ENCODE data around the gene DFFB.
A peak's percentile ranks its signal among the peaks of the same experiment; 100 is the strongest.
"Not testable (repeated sequence)": the region's sequence is repeated elsewhere in the genome, so short reads cannot be mapped to it uniquely, and the experiment has no call there.

DFFB gene, protein sequence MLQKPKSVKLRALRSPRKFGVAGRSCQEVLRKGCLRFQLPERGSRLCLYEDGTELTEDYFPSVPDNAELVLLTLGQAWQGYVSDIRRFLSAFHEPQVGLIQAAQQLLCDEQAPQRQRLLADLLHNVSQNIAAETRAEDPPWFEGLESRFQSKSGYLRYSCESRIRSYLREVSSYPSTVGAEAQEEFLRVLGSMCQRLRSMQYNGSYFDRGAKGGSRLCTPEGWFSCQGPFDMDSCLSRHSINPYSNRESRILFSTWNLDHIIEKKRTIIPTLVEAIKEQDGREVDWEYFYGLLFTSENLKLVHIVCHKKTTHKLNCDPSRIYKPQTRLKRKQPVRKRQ

DNA sequence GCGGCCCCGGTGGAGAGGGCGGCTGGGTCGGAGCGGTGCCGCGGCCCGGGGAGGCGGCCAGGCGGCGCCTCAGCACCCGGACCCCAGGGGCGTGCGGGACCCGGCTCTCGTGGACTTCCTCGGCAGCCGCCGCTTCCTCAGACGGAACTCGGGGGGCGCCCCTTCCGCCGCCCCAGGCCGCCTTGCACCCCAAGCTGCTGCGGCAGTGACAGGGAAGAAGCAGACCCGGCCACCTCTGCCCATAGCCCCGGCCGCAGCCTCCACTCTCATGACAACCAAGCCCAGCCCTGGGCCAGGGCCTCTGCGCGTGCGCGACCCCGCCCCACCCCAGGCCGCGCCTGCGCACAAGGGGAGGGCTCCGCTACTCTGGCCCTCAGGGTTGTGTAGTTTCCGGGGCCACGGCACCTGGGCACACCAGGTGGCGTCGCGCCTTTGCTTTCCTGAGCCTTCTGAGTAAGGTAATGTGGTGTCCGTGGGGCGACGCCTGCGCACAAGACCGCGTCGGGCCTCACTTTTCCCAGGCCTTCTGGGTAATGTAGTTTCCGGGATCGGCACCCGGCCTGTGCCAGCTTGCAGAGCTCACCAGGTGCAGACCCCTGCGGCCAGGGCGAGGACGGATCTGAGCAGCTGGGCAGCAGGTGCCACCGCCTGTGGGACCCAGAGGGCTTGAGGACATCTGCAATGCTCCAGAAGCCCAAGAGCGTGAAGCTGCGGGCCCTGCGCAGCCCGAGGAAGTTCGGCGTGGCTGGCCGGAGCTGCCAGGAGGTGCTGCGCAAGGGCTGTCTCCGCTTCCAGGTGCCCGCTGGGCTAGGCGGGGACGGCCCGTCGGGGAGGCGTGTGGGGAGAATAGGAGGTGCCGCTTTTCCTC, at the start of gene DFFB, which contains the start of gene CEP104:
Gene DFFB, plus strand, starts transcription at position 554 of the 868 bp plus-strand sequence. Its CDS starts 128 bp downstream, at position 682.
Gene CEP104, minus strand, starts transcription at position 289 of the 868 bp plus-strand sequence. CDS start 4,804 bp downstream, outside the sequence.
- H3K27ac ChIP-seq = peak within 1 kb of the TSS; percentile 93
- TF ChIP-seq, protein P1, sequence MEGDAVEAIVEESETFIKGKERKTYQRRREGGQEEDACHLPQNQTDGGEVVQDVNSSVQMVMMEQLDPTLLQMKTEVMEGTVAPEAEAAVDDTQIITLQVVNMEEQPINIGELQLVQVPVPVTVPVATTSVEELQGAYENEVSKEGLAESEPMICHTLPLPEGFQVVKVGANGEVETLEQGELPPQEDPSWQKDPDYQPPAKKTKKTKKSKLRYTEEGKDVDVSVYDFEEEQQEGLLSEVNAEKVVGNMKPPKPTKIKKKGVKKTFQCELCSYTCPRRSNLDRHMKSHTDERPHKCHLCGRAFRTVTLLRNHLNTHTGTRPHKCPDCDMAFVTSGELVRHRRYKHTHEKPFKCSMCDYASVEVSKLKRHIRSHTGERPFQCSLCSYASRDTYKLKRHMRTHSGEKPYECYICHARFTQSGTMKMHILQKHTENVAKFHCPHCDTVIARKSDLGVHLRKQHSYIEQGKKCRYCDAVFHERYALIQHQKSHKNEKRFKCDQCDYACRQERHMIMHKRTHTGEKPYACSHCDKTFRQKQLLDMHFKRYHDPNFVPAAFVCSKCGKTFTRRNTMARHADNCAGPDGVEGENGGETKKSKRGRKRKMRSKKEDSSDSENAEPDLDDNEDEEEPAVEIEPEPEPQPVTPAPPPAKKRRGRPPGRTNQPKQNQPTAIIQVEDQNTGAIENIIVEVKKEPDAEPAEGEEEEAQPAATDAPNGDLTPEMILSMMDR (conservative IDR thresholded peaks at IDR 0.05) = peak; percentile 68

DNA sequence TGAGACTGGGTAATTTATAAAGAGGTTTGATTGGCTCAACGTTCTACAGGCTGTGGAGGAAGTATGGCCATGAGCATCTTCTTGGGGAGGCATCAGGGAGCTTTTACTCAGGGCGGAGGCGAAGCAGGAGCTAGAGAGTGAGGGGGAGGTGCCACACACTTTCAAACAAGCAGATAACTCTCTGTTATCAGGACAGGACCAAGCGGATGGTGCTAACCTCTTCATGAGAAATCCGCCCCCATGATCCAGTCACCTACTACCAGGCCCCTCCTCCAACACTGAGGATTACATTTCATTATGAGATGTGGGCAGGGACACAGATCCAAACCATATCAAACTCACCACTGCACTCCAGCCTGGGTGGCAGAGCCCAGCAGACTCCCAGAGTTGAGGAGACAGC, 49.5 kb upstream of the DFFB start:
- H3K27ac ChIP-seq = no peak overlapping the region
- TF ChIP-seq, protein P1 (conservative IDR thresholded peaks at IDR 0.05) = no peak

DNA sequence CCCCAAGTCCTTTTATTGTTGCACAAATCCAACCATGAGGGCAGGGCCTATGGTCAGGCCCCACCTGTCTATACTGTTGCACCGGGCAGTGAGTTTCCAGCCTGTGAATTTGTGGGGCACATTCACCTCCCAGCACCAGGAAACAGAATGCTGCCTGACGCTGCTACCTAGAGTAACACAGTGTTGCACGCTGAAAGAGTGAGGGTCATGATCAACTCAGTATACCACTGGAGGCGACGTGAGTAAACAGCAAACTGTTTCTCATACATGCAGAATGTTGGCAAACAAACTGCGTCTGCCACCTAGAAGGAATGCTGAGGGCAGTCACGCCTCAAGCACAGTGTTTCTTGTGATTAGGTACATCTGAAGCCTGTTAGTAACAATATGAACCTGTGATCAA, 47.6 kb upstream of the DFFB start:
- TF ChIP-seq, protein P1 (conservative IDR thresholded peaks at IDR 0.05) = no peak
- no peak overlapping the region for H3K27ac ChIP-seq

DNA sequence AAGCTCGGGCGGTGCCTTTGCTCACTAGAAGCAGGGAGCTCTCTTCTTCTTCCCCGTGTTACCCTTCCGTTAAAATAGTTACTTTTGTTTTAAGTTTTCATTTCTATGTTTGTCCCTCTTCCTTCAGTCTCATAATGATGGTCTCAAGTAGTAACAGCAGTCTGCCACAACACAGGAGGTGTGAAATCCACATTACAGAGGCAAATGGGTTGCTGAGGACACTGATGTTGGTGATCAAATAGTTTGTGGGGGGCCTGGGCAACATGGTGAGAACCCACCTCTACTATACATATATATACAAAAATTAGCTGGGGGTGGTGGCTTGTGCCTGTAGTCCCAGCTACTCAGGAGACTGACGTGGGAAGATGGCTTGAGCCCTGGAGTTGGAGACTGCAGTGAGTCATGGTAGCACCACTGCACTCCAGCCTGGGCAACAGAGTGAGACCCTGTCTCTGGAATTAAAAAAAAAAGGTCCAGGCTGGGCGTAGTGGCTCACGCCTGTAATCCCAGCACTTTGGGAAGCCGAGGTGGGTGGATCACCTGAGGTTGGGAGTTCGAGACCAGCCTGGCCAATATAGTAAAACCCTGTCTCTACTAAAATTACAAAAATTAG, 47.0 kb upstream of the DFFB start:
- H3K27ac ChIP-seq = not testable (repeated sequence)

DNA sequence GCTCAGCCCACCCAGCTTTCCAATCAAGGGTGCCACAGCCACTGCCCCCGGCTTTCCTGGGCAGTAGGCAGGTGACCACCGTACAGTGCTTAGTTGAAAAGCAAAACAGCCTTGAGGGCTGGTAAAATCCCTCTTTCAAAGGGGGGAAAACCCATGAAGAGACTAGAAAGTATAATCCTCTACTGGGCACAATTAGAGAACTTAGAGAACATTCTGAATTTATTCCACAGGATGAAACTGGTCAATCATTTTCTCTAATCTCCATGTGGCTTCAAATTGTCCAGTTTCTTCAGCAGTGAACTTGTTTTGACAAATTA, 45.7 kb upstream of the DFFB start:
- TF ChIP-seq, protein P1 (conservative IDR thresholded peaks at IDR 0.05) = no peak
- H3K27ac ChIP-seq = no peak overlapping the region

DNA sequence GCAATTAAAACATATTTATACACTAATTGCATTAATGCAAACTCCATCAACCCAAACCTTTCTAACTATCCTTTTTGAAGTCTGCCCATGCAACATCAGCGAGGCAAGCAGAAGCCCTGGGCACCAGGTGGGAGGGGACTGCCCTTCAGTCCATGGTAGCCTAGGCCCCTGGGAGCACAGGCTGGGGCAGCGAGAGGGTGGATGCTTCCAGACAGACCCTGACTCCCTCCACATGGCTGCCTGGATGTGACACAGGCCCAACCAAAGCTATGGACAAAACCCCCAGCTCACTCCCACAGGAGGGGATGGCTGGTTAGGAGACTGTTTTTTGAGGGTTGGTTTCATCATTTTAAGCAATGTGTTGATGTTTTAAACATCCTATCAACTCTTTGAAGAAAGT, 43.2 kb upstream of the DFFB start:
- H3K27ac ChIP-seq = no peak overlapping the region
- TF ChIP-seq, protein P1 (conservative IDR thresholded peaks at IDR 0.05) = no peak

DNA sequence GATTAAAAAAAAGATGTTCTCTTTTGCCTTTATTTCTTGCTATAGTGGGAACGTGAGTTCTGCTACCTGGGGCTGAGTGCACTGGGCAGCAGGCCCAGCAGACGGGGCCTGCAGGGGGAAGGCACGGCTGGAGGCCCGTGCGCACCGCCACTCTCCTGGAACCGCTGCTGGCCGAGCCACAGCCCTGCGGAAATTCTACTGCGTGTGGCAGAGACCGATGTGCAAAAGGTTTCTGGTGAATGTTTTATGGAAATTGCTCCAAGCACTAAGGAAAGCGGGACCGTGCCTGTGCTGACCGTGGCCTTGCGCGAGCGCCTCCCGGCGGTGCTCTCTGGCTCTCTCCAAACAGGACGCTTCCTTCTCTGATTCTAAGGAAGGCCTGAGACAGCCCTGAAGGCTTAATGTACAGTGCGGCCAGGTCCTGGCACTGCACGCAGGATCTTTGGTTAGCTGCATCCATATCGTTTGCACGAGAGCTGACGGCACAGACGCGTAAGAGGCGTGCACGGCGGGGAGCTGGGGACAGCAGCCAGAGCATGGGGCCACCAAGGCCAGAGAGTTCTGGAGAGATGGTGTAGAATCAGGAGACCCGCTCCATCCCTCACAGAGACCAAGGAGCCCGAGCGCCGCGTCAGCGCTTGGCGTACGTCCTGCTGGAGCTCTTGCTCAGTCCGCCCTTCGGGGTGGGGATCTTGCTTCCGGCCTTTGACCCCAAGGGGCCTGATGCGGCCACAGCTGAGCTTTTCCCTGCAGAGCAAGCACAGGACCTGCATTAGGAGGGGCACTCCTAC, 42.3 kb upstream of the DFFB start:
- no peak overlapping the region for H3K27ac ChIP-seq
- TF ChIP-seq, protein P1 (conservative IDR thresholded peaks at IDR 0.05) = no peak

Data from VCaP (cell line).